ENCODE measurements around the gene SCARB1. TPM values are rescaled to one million over a fixed set of nuclear protein-coding genes. Genes with fewer than 3 reads are reported as not detected.

The SCARB1 gene
- total RNA-seq, 1 donor from 2014 or later: 16.9 TPM

- peaks cover 10% of the 10 kb centered on the region for H3K27me3 Mint-ChIP-seq (ENCODE audit: unreplicated experiment)
- no peaks in the 10 kb centered on the region for H3K9me3 Mint-ChIP-seq (ENCODE audit: unreplicated experiment)
- H3K27ac Mint-ChIP-seq (ENCODE audit: unreplicated experiment): no peak overlapping the region
- TF ChIP-seq CTCF (IDR thresholded peaks at IDR 0.05; ENCODE audit: unreplicated experiment): no peak
- no peak overlapping the region for H3K4me3 Mint-ChIP-seq (ENCODE audit: unreplicated experiment)
- no peaks in the 10 kb centered on the region for H3K36me3 Mint-ChIP-seq (ENCODE audit: low read depth, unreplicated experiment)
- H3K4me1 Mint-ChIP-seq (ENCODE audit: unreplicated experiment): peaks cover 31% of the 10 kb centered on the region
- DNase-seq (ENCODE audit: low spot score): no peak
Measured at GRCh38 chr12:124855275-124855957, 8.2 kb downstream of the SCARB1 start.

- H3K27me3 Mint-ChIP-seq (ENCODE audit: unreplicated experiment): peaks cover 10% of the 10 kb centered on the region
- H3K27ac Mint-ChIP-seq (ENCODE audit: unreplicated experiment): no peak overlapping the region
- no peak for DNase-seq (ENCODE audit: low spot score)
- no peaks in the 10 kb centered on the region for H3K9me3 Mint-ChIP-seq (ENCODE audit: unreplicated experiment)
- H3K4me1 Mint-ChIP-seq (ENCODE audit: unreplicated experiment): peaks cover 31% of the 10 kb centered on the region
- no peak for TF ChIP-seq CTCF (IDR thresholded peaks at IDR 0.05; ENCODE audit: unreplicated experiment)
- no peaks in the 10 kb centered on the region for H3K36me3 Mint-ChIP-seq (ENCODE audit: low read depth, unreplicated experiment)
- no peak overlapping the region for H3K4me3 Mint-ChIP-seq (ENCODE audit: unreplicated experiment)
Measured at GRCh38 chr12:124854637-124855184, 9.0 kb downstream of the SCARB1 start.

GRCh38 chr12:124853781-124854636 lies 9.7 kb downstream of the SCARB1 start:
- Mint-ChIP-seq H3K9me3 (ENCODE audit: unreplicated experiment) (no peaks in the 10 kb centered on the region), H3K4me3 (ENCODE audit: unreplicated experiment) (no peak overlapping the region), H3K4me1 (ENCODE audit: unreplicated experiment) (peaks cover 31% of the 10 kb centered on the region), H3K27me3 (ENCODE audit: unreplicated experiment) (peaks cover 10% of the 10 kb centered on the region), H3K36me3 (ENCODE audit: low read depth, unreplicated experiment) (no peaks in the 10 kb centered on the region), H3K27ac (ENCODE audit: unreplicated experiment) (no peak overlapping the region)
- DNase-seq (ENCODE audit: low spot score): no peak
- no peak for TF ChIP-seq CTCF (IDR thresholded peaks at IDR 0.05; ENCODE audit: unreplicated experiment)

GRCh38 chr12:124852911-124853427 lies 10.7 kb downstream of the SCARB1 start:
- peaks cover 31% of the 10 kb centered on the region for H3K4me1 Mint-ChIP-seq (ENCODE audit: unreplicated experiment)
- no peak overlapping the region for H3K27ac Mint-ChIP-seq (ENCODE audit: unreplicated experiment)
- H3K27me3 Mint-ChIP-seq (ENCODE audit: unreplicated experiment): peaks cover 10% of the 10 kb centered on the region

More at GRCh38 chr12:124852911-124853427, 10.7 kb downstream of the SCARB1 start:
- no peak for TF ChIP-seq CTCF (IDR thresholded peaks at IDR 0.05; ENCODE audit: unreplicated experiment)
- Mint-ChIP-seq H3K9me3 (ENCODE audit: unreplicated experiment) (no peaks in the 10 kb centered on the region), H3K4me3 (ENCODE audit: unreplicated experiment) (no peak overlapping the region), H3K36me3 (ENCODE audit: low read depth, unreplicated experiment) (no peaks in the 10 kb centered on the region)
- no peak for DNase-seq (ENCODE audit: low spot score)

Data from endothelial cell (in vitro differentiated cells).